HG02678 (cell line): ENCODE results near the gene TMCO5A.
"Not testable (repeated sequence)": the region's sequence is repeated elsewhere in the genome, so short reads cannot be mapped to it uniquely, and the experiment has no call there.

Experiments used
- ATAC-seq: cut with Tn5 transposase; IDR thresholded peaks from one replicate; pipeline ENCODE4 v1.9.1; 2021; ENCODE audit warnings: mild to moderate bottlenecking, moderate library complexity; ENCODE audit not compliant: unreplicated experiment

TMCO5A gene

GRCh38 chr15:37934340-37934739, at the start of gene TMCO5A:
TSS of gene TMCO5A (plus strand) at chr15:37934640. CDS start at chr15:37936324, 1,684 bp downstream.
- ATAC-seq: no peak

DNA sequence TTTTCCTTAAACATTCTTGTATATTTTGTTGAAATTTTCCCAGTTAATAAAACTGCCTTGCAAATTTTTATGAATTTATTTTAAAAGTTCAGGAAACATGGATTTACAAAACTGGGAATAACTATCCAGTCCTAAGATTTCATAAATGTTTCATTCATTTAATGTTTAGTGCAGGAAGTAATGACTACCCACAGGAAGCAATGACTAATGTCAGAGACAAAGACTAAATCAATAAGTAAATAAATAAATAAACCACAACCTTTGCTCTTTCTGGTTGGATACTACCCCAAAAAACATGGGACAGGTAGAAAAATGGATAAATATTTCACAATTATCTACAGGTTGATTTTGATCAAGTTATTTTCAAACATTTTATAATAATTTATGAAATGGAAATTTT, 48.8 kb upstream of the TMCO5A start:
- no peak for ATAC-seq

DNA sequence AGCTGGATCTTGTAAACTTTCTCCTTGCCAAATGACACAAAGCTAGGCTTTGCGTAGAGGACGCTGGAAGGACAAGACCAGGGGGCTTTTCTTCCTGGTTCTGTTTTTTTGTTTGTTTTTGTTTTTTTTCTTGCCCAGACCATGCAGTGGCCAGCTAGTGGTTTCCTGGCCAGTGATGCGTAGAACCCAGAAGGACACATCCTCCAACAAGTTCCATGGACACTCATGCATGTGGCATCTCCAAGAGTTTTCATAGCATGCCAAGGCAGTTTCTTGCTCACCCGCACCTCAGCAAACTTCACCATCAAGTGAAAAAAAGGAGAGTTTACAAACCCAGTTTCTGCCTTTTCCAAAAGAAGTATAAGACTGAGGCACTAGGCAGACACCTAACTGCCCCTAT, 46.1 kb upstream of the TMCO5A start:
- no peak for ATAC-seq

DNA sequence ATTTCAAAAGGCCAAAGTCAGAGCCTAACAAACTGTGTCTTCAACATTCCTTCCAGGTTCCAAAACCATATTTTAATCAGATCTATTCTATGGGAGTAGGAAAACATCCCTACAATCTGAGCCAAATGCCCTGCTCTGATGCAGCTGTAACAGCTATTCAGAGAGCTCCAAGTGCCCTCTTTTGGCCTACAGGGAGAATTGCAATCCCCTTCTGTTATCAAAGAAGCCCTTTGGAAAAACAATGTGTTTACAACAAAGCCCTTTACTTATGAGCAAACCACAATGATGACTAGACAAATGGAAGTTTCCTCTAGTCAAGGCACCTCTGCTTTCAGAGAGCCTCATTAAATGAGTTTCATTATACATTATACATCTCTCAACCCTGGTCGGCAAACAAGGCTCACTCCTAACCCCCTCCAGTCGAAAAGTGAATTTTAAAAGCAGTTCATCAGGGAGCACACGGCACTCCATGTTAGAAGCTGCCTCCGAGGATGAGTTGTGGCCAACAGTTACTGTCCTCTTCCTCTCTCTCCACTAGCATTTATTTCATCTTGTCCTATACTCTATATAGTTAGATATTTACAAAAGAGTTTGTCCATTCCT, 42.6 kb upstream of the TMCO5A start:
- ATAC-seq: peak; percentile 55

- ATAC-seq: no peak
These were observed 41.1 kb upstream of the TMCO5A start for GRCh38 chr15:37893309-37893708.

DNA sequence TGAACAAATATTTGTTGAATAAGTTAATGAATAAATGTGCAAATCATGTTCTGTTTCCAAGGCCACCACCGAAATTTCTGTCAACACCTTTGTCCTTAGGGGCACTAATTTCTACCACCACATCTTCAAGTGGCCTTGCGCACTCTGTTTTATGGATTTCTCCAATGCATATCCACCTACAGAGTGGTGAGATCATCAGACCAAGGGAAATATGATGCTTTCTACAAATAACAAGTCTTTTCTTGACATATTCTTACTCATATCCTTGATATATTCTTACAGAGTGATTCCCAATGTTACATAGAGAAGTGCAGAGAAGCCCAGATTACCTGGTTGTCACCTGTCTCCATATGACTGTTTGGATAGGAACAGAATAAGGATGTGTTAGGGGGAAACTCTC, 36.1 kb upstream of the TMCO5A start:
- no peak for ATAC-seq

DNA sequence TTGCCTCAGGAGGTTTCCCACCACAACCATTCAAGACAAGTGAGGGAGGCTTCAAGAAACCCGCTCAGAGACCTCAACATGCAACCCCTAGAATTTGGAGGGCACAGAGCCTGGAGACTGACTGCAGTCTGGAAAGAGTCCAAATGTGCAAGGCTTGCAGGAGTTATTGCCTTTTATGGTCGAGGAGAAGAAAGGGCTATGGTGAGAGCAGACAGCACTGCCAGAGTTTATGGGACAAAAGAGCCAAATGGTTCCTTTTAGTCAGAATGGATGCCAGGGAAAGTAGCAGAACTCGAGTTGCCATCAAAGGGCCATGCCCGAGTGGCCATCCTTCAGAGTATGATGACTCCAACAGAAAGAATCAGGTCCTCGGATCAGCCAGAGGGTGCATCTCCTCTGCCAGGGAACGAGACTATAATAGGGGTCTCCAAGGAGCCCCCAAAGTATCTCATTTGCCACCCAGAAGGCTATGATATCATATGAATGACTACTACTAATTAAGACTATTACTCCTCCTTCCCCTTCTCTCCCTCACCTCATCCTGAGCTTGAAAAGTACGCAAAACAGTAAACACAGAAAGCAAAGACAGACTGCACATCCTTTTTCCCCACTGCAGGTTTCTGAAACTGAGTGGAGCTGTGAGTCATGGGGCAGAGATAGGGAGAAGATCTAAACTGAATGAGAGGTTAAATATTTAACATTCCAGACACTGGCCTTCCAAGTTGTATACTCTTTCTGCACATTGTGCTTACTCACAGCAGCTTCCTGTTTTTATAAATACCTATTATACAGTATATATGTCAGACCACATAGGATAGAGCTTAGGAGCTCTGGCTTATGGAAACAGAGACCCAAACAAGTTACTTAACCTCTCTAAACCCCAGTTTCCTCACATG, 33.9 kb upstream of the TMCO5A start:
- no peak for ATAC-seq

- no peak for ATAC-seq
These were observed 32.3 kb upstream of the TMCO5A start for GRCh38 chr15:37902126-37902525.

- no peak for ATAC-seq
These were observed 30.4 kb upstream of the TMCO5A start for GRCh38 chr15:37903919-37904625.

DNA sequence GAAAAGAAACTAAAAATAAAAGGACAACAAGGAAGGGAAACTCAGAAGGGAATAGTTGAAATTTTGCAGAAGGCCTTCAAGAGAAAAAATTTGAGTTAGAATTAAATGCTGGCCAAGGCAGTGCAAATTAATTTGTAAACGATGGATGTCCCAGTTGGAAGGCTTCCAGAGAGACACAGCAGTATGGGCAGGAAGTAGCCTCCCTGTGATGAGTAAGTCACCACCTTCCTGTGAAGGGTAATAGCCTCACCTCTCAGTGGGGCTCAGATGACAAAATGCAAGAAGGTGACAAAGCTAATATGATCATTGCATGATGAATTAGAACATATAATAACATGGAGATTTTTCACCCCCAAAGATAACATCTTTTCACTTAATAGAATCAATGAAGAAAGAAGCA, 27.3 kb upstream of the TMCO5A start:
- no peak for ATAC-seq

DNA sequence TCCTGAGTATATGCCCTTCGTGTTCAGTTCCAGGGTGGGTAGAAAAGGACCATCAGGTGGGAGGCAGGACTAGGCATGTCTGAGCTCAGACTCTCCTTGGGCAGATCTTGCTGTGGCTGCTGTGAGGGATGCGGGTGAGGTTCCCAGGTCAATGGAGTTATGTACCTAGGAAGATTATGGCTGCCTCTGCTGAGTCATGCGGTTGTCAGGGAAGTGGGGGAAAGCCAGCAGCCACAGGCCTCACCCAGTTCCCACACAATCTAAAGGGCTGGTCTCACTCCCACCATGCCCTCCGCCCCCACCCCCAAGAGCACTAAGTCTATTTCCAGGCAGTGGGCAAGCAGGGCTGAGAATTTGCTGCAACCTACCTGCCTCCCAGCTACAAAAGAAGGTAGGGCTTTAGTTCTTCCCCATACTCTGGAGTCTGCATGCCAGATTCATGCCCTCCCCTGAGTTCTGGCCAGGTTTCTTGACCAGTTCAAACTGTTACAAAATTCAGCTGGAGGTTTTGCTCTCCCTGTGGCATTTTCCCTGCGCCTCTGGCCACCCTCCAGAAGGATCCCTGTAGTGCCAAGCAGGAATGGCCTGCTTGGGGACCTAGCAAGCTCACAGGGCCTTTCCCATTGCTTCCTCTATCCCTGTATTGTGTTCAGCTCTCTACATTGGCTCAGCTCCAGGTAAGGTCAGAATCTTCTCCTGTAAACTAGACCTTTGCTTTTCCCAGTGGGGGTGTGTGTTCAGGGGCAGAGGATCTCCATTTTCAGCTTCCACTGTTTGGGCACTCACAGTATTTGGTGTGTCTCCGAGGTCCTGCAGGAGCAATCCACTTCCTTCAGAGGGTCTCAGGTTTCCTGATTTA, 12.7 kb upstream of the TMCO5A start:
- ATAC-seq: no peak

- no peak for ATAC-seq
These were observed 8.3 kb upstream of the TMCO5A start for GRCh38 chr15:37926136-37926535.

- no peak for ATAC-seq
These were observed 5.2 kb upstream of the TMCO5A start for GRCh38 chr15:37929238-37929637.

DNA sequence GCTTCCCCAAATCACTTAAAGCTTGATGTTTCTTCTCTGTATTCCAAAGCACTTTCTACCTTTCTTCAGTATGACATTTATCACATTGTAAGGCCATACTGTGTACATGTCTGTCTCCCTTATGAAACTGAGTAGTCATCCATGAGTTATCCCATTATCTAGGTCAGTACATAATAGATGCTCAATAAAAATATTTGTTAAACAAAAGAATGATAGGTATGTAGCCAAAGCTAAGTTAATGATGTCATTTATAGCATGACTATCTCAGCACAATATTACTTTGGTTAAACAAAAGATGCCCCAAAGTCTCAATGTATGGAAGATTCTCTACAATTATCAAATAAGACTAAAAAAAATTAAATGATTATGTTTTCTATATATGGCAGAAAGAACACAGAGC, 3.1 kb upstream of the TMCO5A start:
- ATAC-seq: no peak

DNA sequence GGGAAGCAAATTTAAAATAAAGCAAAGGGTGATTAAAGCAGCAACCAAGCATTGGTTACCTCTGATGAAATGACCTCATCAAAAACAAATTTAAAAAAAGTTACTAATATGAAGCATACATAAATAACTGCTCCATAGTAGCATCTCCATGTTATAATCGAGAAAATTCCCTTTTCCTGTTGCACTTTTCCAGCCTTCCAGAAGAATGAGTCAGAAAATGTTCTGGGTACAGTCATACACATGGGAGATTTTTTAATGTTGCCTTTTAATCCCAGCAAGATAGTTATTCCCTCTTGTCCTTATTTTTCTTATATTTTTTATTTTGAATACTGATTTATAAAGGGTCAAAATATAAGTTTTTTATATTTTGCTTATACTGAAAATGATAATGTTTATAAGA, 2.6 kb upstream of the TMCO5A start:
- ATAC-seq: no peak

DNA sequence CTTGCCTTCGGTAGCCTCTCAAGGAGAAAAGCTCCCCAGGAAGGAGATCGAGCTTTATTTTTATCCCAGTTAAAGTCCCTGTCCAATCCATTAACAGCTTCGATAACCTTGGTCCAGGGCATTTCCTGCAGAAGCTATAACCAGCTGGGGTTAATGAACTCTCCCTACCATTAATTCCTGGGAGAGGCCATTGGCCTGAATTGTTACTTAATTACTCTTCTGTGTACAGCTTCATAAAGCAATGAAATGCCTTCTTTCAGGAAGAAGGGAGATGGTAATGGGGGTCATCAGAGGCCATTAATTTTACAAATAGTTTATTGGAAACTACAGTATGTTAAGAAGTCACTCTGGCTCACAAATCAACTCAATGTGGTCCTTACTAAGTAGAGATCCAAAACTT, 1.9 kb upstream of the TMCO5A start:
- ATAC-seq: no peak

DNA sequence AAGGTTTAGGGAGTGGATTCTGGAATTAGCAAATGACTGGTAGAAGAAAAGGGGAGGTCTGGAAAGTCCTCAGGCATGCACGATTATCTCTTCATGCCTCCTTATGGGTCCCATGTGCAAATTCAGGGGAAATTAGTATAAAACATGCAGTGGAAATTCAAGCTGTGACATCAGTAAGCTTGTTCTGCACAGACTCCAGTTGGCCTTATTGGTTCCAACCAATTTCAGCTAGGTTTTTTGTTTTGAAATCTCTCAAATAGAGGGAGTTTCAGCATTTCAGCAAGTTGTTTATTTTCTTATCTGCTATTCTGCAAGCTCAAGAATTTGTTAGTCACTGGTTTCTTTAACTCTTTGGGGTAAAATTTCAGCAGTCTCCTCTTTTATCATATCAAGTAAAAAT, 774 bp upstream of the TMCO5A start:
- no peak for ATAC-seq

DNA sequence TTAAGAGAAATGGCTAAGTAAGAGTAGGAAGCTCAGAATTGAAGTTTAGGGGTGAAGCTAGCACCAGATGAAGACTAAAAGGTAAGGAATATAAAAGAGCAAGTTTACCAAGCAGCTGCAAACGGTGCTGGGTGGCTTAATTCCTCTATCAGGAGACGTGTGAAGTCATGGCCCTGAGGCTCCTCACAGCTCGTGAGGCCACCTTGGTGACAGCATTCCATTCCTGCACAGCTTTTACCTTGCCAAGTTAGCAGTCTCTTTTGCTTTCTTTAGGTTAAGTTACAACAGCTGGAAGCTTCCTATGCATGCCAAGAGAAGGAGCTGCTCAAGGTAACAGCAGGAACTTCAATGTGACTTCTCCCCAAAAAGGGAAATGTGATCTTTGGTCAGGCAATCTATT, 6.4 kb downstream of the TMCO5A start:
- no peak for ATAC-seq

- ATAC-seq: no peak
These were observed 7.3 kb downstream of the TMCO5A start for GRCh38 chr15:37941779-37942178.

- no peak for ATAC-seq
These were observed 17.6 kb downstream of the TMCO5A start for GRCh38 chr15:37951999-37952398.

DNA sequence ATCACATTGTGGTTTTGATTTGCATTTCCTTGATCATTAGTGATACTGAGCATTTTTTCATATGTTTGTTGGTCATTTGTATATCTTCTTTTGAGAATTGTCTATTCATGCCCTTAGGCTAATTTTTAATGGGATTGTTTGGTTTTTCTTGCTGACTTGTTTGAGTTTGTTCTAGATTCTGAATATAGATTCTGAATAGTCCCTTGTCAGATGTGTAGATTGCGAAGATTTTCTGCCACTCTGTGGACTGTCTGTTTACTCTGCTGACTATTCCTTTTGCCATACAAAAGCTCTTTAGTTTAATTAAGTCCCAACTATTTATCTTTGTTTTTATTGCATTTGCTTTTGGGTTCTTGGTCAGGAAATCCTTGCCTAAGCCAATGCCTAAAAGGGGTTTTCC, 26.3 kb downstream of the TMCO5A start:
- not testable (repeated sequence) for ATAC-seq
